Tongue (tissue), 2 donors: ENCODE data around the gene FBXL16. TPM values are rescaled to one million over a fixed set of nuclear protein-coding genes. Genes with fewer than 3 reads are reported as not detected.

Source experiments
- DNase-seq: peaks from one replicate; pipeline ENCODE4 v3.0.0-alpha.2; 2015
- total RNA-seq: library from RNA; depleted of rRNA; stranded (reverse); fragments of >200 nt; gene quantifications from one replicate; pipeline ENCODE4 v1.2.3, GENCODE V29; 2014

The FBXL16 gene
- total RNA-seq, 1 donor from 2014 or later, result 1.3 TPM

GRCh38 chr16:676913-677312 is 28.7 kb downstream of the FBXL16 start:
- DNase-seq, result peak; percentile 68

DNA sequence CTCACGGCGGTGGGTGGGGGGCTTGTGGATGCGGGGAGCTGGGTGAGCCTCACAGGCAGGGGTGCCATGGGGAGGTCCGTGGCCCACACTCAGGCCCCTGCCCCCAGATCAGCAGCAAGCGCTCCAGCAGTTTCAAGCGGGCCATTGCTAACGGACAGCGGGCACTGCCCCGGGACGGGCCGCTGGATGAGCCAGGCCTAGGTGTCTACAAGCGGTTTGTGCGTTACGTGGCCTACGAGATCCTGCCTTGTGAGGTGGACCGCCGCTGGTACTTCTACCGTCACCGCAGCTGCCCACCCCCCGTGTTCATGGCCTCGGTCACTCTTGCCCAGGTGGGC is 29.1 kb downstream of the FBXL16 start:
- no peak for DNase-seq

DNA sequence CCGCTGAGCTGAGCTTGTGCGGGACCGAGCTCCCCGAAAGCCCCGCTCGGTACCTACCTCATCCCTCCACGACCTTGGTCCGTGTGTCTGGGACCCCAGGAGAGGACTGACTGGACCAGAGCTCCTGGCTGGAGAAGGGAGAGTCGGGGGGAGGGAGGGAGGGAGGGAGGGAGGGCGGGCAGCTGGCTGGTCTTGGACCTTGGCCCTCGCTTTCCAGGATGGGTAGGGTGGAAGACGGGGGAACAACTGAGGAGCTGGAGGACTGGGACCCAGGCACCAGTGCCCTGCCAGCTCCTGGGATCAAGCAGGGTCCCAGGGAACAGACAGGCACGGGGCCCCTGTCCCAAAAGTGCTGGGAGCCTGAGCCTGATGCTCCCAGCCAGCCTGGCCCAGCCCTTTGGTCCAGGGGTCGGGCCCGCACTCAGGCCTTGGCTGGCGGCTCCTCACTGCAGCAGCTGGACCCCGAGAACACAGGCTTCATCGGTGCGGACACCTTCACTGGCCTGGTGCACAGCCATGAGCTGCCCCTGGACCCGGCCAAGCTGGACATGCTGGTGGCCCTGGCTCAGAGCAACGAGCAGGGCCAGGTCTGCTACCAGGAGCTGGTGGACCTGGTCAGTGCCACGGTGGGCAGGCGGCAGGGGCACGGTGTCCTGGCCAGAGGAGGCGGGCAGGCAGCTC is 29.6 kb downstream of the FBXL16 start:
- DNase-seq, result no peak

DNA sequence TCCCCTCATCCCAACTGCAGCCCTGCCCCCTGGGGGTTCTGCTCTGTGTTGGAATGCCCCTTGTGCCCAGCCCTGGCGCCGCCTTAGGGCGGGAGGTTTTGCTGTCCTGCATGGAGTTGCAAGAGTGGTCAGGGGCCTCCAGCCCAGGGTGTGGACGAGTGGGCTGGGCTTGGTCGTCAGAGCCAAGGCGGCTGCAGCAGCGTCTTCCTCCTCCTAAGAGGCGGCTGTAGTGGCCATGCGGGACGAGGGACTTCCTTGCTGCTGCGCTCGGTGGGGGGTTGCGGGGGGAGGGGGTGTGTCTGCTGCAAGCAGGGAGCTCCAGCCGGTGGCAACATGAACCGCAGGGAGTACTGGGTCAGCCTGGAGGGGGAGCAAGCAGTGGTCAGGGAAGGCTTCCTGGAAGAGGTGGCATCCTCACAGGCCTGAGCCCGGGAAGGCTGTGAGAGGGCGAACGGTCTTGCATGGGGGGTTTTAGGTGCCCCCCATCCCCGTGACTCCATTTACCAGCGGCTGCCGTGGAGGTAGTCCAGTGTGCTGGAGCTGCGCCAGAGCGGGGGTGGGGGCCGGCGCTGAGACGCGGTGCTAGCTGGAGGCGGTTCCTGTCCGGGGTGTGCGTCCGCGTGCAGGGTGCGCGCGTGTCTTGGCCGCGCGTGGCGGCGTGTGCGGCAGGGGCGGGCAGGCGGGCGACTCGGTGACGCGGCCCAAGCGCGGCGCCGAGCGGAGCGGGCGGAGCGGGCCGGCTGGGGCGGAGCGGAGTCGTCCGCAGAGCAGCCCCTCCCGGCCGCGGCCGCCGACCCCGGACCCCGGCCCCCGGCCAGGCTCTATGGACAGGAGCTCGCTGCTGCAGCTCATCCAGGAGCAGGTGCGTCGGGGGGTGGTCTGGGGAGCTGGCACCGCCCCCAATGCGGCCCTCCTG is 30.4 kb downstream of the FBXL16 start, which contains the start of gene RHBDL1:
Gene RHBDL1 (plus strand): TSS at position 704 of the 916 bp plus-strand sequence. CDS start 120 bp downstream, at position 824.
- DNase-seq, result no peak

- no peak for DNase-seq
Measured at GRCh38 chr16:674214-674881, 31.3 kb downstream of the FBXL16 start.

DNA sequence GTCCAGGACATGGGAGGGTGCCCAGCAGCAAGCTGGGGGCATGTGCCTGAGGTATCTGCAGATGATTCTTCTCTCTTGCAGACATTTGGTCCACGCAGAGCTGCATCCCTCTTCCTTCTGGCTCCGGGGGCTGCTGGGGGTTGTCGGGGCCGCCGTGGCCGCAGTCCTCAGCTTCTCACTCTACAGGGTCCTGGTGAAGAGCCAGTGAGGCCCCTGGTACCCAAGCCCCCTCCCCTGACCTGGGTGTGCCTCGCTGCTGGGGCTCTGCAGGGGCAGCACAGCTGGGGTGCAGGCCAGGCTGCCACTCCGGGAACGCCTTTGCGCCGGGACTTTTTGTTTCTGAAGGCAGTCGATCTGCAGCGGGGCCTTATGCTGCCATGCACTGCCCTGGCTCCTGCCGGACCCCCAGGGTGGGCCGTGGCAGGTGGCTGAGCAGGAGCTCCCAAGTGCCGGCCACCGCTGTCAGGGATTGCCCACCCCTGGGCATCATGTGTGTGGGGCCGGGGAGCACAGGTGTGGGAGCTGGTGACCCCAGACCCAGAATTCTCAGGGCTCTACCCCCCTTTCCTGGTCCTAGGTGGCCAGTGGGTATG is 32.1 kb downstream of the FBXL16 start:
- no peak for DNase-seq

GRCh38 chr16:672851-673250 is 32.8 kb downstream of the FBXL16 start:
- no peak for DNase-seq

- DNase-seq, result no peak
Measured at GRCh38 chr16:672371-672770, 33.2 kb downstream of the FBXL16 start.

GRCh38 chr16:671353-672131 is 34.1 kb downstream of the FBXL16 start:
- DNase-seq, result no peak

DNA sequence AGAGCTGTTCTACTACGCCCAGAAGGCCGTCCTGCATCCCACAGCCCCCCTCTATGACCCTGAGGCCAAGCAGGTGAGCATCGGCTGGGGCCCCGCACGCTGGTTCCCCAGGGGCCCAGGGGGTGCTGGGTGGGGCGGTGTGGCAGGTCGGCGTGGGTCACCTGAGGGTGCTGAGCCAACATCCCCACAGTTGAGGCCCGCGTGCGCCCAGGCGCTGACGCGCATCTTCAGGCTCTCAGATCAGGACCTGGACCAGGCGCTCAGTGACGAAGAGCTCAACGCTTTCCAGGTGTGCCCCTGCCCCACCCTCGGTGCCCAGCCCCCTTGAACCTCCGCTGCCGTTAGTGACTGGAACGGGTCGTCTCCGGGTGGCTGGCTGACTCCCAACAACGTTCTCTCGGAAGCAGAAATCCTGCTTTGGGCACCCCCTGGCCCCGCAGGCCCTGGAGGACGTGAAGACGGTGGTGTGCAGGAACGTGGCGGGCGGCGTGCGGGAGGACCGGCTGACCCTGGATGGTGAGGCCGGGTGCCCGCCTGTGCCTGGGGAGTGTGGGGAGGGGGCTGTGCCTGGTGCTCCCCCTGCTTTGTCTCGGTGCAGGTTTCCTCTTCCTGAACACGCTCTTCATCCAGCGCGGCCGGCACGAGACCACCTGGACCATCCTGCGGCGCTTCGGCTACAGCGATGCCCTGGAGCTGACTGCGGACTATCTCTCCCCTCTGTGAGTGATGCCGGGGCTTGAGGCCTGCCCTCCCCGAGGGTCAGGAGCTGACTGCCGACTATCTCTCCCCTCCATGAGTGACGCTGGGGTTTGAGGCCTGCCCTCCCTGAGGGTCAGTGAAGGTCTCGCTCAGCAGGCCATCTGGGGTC is 34.9 kb downstream of the FBXL16 start:
- no peak for DNase-seq

GRCh38 chr16:669666-670065 is 35.9 kb downstream of the FBXL16 start:
- no peak for DNase-seq

DNA sequence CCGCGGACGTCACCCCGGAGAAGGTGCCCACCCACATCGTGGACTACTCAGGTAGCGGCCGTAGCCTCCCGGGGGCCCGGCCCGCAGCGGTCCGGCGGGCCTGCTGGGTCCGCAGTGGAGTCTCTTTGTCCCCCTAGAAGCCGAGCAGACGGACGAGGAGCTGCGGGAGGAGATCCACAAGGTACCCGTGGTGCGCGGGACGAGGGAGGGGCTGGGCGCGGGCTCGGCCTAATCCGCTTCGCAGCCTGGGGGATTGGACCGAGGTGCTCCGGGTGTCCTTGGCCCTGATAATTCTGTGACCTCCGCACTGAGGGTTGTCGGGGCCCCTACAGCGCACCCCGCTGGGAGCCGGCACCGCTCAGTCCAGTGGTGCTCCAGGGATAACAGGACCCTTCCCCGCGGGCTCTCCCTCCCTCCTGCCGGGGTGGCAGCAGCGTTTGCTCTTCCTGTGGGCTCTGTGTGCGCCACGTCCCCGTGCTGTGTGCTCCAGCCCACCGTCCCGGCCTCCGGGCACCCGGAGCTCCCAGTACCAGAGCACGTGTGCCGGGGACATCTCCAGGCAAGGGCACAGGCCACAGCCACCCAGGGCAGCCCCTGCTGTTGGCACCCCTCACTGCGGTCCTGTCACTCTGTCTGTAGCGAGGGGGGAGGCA is 37.0 kb downstream of the FBXL16 start:
- no peak for DNase-seq

- DNase-seq, result peak; percentile 97
Measured at GRCh38 chr16:667780-668518, 37.7 kb downstream of the FBXL16 start, which contains the start of gene RHOT2. RHOT2 (plus strand) TSS chr16:668132; CDS start chr16:668200, 68 bp downstream.

DNA sequence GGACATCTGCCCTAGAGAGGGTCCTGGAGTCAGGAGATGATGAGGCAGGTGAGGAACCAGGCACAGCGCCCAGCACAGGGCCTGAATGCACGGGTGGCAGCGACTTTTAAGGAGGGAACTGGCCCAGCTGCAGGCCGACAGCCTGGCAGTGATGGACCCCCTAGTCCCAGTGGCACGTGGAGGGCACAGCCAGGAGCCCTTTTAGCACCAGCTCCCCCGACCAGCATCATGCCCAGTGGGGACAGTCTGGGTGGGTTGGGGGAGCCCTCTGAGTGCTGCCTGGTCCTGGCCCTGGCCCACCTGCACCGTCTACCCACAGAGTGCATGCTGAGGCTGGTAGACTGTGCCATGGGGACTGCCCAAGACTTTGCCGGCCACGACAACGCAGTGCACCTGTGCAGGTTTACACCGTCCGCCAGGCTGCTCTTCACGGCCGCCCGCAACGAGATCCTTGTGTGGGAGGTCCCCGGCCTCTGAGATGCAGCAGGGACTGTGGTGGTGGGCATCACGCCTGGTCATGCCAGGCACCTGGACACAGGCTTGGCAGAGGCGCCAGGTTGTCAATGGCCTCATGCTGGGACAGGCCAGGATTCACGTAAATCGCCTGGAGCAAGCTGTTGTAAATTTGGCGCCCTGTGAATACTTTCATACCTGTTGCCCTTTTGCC is 38.4 kb downstream of the FBXL16 start:
- no peak for DNase-seq

- no peak for DNase-seq
Measured at GRCh38 chr16:666572-666971, 39.0 kb downstream of the FBXL16 start.

- no peak for DNase-seq
Measured at GRCh38 chr16:662597-662996, 43.0 kb downstream of the FBXL16 start.

- DNase-seq, result no peak
Measured at GRCh38 chr16:662095-662494, 43.5 kb downstream of the FBXL16 start.

GRCh38 chr16:661184-661821 is 44.3 kb downstream of the FBXL16 start:
- no peak for DNase-seq
